GM19438 (cell line): ENCODE results near the gene ELAC1.

Experiments used
- ATAC-seq: cut with Tn5 transposase; IDR thresholded peaks from one replicate; pipeline ENCODE4 v1.9.1; 2021; ENCODE audit warnings: low read depth; ENCODE audit not compliant: unreplicated experiment

Gene ELAC1

DNA sequence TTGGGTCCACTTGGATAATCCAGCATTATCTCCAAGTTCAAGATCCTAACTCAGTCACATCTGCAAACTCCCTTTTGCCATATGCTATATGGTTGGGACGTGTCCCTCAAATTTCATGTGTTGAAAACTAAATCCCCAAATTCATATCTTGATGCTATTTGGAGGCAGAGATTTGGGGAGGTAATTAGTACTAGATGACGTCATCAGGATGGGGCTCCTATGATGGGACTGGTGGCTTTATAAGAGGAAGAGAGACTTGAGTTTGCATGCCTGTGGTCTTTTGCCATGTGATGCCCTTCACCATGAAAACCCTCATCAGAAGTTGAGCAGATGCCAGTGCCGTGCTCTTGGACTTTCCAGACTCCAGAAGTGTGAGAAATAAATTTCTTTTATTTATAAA is 45.4 kb downstream of the ELAC1 start:
- no peak for ATAC-seq

- no peak for ATAC-seq
Observed at GRCh38 chr18:51017140-51017879, 49.5 kb downstream of the ELAC1 start.

DNA sequence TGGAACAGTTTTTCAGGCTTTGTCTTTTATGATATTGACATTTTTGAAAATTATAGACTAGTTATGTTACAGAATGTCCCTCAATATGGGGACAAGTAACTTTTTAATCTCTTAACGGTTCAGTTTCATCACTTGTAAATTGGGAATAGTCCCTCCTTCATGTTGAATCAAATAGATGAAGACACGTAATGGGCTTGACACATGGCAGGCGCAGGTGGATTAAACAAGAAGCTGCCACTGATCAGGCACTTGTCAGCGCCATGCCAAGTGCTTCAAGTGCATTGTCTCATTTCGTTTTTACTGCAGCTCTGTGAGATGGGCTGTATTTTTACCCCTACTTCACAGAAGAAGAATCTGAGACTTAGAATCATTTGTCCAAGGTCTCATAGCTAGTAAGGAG is 52.7 kb downstream of the ELAC1 start:
- ATAC-seq: no peak

- ATAC-seq: no peak
Observed at GRCh38 chr18:51021226-51021965, 53.6 kb downstream of the ELAC1 start.

DNA sequence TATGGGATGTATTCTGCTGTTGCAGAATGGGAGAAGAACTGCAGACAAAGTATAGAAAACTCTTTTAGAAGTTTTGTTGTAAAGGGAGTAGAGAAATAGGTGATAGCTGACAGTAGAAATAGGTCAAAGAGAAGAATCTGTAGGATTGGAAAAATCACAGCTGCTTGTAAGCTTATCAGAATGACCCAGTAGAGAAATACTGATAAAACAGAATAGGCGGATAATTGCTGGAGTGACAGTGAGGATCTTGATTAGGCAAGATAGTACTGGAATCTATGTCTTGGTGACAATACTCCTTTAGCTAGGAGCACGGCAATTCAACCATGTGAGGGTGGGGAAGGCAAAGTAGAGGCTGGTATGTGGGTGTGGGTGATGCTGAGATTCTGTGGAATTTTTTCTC is 57.7 kb downstream of the ELAC1 start:
- no peak for ATAC-seq

GRCh38 chr18:51028201-51028805 is 60.5 kb downstream of the ELAC1 start:
- ATAC-seq: no peak

- no peak for ATAC-seq
Observed at GRCh38 chr18:51029378-51029693, 61.5 kb downstream of the ELAC1 start.

DNA sequence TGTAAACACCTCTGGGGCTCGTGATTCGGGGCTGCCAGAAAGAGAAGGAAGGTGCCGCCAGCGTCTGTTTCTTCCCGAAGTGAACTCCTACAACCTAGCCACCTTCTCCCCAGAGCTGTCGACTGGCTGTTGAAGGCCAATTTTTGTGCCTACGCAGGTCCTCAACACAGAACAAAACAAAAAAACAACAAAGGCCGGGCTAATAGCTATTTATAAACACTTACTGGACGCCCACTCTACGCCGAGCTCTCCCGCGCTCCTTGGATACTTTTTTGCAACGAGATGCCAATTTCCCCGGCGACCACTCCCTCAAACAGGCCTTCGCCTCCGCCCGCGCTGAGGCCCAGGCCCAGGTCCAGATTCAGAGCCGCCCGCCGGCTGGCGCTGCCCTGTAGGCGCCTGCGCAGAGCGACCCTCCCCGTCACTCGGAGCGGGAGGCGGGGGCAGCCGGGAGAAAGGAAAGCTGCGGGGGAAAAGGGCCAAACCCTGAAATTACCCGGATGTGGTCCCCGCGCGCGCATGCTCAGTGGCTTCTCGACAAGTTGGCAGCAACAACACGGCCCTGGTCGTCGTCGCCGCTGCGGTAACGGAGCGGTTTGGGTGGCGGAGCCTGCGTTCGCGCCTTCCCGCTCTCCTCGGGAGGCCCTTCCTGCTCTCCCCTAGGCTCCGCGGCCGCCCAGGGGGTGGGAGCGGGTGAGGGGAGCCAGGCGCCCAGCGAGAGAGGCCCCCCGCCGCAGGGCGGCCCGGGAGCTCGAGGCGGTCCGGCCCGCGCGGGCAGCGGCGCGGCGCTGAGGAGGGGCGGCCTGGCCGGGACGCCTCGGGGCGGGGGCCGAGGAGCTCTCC is 62.1 kb downstream of the ELAC1 start, which contains the start of gene SMAD4:
Gene SMAD4 (plus strand): TSS at position 520 of the 843 bp plus-strand sequence. CDS start 16,834 bp downstream, outside the sequence.
- peak; percentile 78 for ATAC-seq

DNA sequence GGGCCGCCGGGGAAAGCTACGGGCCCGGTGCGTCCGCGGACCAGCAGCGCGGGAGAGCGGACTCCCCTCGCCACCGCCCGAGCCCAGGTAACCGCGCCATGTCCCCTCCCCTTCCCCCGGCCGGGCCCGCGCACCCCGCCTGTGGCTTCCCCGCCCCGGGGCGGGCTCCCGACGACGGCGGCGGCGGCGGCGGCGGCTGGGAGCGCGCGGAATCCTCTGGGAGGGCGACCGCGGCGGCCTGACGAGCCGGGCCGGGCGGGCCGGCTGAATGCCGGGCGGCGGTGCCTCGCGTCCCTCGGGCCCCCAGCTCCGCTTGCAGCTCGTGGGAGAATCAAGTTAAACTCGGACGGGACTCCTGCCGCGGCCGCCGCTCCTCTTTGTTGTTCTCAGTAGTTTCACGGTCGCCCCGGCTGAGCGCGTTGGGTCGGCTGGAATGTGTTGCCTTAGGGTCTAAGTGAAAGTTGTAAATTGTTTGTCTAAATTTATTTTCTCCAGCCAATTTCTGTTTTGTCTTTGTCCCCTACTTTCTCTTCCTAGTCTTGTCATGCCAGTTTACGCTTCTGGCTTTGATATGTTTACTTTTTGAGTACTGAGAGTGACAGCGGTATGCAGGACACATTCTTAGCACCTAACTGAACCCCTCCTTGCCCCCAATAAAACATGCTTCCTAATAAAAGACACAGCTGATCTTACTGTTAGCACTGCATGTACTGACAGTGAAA is 62.9 kb downstream of the ELAC1 start:
- ATAC-seq: peak; percentile 51

GRCh38 chr18:51032193-51032592 is 64.4 kb downstream of the ELAC1 start:
- no peak for ATAC-seq

GRCh38 chr18:51037230-51037629 is 69.4 kb downstream of the ELAC1 start:
- no peak for ATAC-seq
